Esophagus squamous epithelium (tissue), 4 donors: ENCODE data around the gene MCL1.

Source experiments
- CTCF ChIP-seq, 6 experiments: fragments of 450-650 bp in 4 of 6; fragments of 200-600 bp in 2 of 6; sonication (generic) in 2 of 6; IDR thresholded peaks; one replicate each; pipeline ENCODE4 v1.5.1; 2016 to 2019; ENCODE audit warnings: antibody characterized with exemption in 6 of 6, mild to moderate bottlenecking in 4 of 6, moderate library complexity in 4 of 6
- POLR2A ChIP-seq, 4 donors: fragments of 450-650 bp; IDR thresholded peaks; one replicate each; pipeline ENCODE4 v1.6.1; 2017; ENCODE audit warnings: antibody characterized with exemption in 4 of 4, mild to moderate bottlenecking in 4 of 4, moderate library complexity in 3 of 4

GRCh38 chr1:150575518-150576366 lies 3.7 kb downstream of the MCL1 start:
- TF ChIP-seq CTCF (IDR thresholded peaks at IDR 0.05) (no peak), POLR2A (IDR thresholded peaks at IDR 0.05) (no peak)
